ENCODE results near the gene GDPD5. TPM values are rescaled to one million over a fixed set of nuclear protein-coding genes. Genes with fewer than 3 reads are reported as not detected.
A peak's percentile ranks its signal among the peaks of the same experiment; 100 is the strongest.

Gene GDPD5
- total RNA-seq, 2 donors from 2014 or later, result 3.0 to 8.6 TPM

DNA sequence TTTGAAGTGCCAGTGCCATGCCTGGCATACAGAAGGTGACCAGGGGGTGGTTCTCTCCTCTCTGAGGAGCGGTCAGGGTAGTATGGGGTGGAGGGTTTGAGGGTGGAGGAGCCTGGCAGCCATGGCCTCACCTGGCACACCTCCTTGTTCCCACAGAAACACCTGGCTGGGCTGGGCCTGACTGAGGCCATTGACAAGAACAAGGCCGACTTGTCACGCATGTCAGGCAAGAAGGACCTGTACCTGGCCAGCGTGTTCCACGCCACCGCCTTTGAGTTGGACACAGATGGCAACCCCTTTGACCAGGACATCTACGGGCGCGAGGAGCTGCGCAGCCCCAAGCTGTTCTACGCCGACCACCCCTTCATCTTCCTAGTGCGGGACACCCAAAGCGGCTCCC lies 45.9 kb upstream of the GDPD5 start:
- H3K36me3 ChIP-seq (ENCODE audit: control insufficient read depth, insufficient read depth, low read length), result peaks cover 79% of the 10 kb centered on the region
- peak overlapping the region; percentile 35 for H3K27ac Mint-ChIP-seq
- TF ChIP-seq CTCF (conservative IDR thresholded peaks at IDR 0.05), result no peak
- no peaks in the 10 kb centered on the region for H3K27me3 Mint-ChIP-seq (ENCODE audit: insufficient read depth)
- H3K9ac ChIP-seq (ENCODE audit: extremely low read depth, low read length, poor library complexity, severe bottlenecking), result no peak overlapping the region
- no peaks in the 10 kb centered on the region for H3K4me1 Mint-ChIP-seq
- H3K4me3 Mint-ChIP-seq, result no peak overlapping the region
- peaks cover 65% of the 10 kb centered on the region for H3K36me3 Mint-ChIP-seq (ENCODE audit: low read depth)
- H3K9me3 ChIP-seq (ENCODE audit: control insufficient read depth, low read length), result no peaks in the 10 kb centered on the region
- 93% methylated on average over 9 to 13 of the region's 14 CpGs for WGBS, 2 experiments (ENCODE audit: insufficient coverage in 1 of 2, insufficient read length in 1 of 2)
- H3K9me3 Mint-ChIP-seq, result no peaks in the 10 kb centered on the region
- no peaks in the 10 kb centered on the region for H3K27me3 ChIP-seq (ENCODE audit: control insufficient read depth, insufficient read depth, low read length, poor library complexity, severe bottlenecking)
- H3K4me3 ChIP-seq (ENCODE audit: low read length), result no peak overlapping the region
- DNase-seq, result peak; percentile 47
- H3K27ac ChIP-seq (ENCODE audit: low read depth, low read length), result no peak overlapping the region
- H3K4me1 ChIP-seq (ENCODE audit: control insufficient read depth, insufficient read depth, low read length), result no peaks in the 10 kb centered on the region

- Histone ChIP-seq H3K36me3 (ENCODE audit: control insufficient read depth, insufficient read depth, low read length) (peaks cover 88% of the 10 kb centered on the region), H3K4me1 (ENCODE audit: control insufficient read depth, insufficient read depth, low read length) (no peaks in the 10 kb centered on the region), H3K27ac (ENCODE audit: low read depth, low read length) (no peak overlapping the region), H3K4me3 (ENCODE audit: low read length) (no peak overlapping the region), H3K9ac (ENCODE audit: extremely low read depth, low read length, poor library complexity, severe bottlenecking) (no peak overlapping the region), H3K27me3 (ENCODE audit: control insufficient read depth, insufficient read depth, low read length, poor library complexity, severe bottlenecking) (no peaks in the 10 kb centered on the region), H3K9me3 (ENCODE audit: control insufficient read depth, low read length) (no peaks in the 10 kb centered on the region)
- Mint-ChIP-seq H3K9me3 (no peaks in the 10 kb centered on the region), H3K36me3 (ENCODE audit: low read depth) (peaks cover 72% of the 10 kb centered on the region), H3K4me3 (no peak overlapping the region), H3K4me1 (peaks cover 4% of the 10 kb centered on the region), H3K27ac (no peak overlapping the region), H3K27me3 (ENCODE audit: insufficient read depth) (no peaks in the 10 kb centered on the region)
- 89 to 94% methylated on average over 6 to 9 of the region's 9 CpGs for WGBS, 2 experiments (ENCODE audit: insufficient coverage in 1 of 2, insufficient read length in 1 of 2)
- no peak for TF ChIP-seq CTCF (conservative IDR thresholded peaks at IDR 0.05)
- DNase-seq, result no peak
These were observed 44.9 kb upstream of the GDPD5 start for GRCh38 chr11:75570559-75571139.

- 93 to 95% methylated on average over 10 to 14 of the region's 14 CpGs for WGBS, 2 experiments (ENCODE audit: insufficient coverage in 1 of 2, insufficient read length in 1 of 2)
- TF ChIP-seq CTCF (conservative IDR thresholded peaks at IDR 0.05), result no peak
- Mint-ChIP-seq H3K4me3 (no peak overlapping the region), H3K4me1 (peaks cover 22% of the 10 kb centered on the region), H3K27ac (no peak overlapping the region), H3K27me3 (ENCODE audit: insufficient read depth) (no peaks in the 10 kb centered on the region), H3K9me3 (no peaks in the 10 kb centered on the region), H3K36me3 (ENCODE audit: low read depth) (peaks cover 79% of the 10 kb centered on the region)
- Histone ChIP-seq H3K4me3 (ENCODE audit: low read length) (no peak overlapping the region), H3K4me1 (ENCODE audit: control insufficient read depth, insufficient read depth, low read length) (peaks cover 13% of the 10 kb centered on the region), H3K9ac (ENCODE audit: extremely low read depth, low read length, poor library complexity, severe bottlenecking) (no peak overlapping the region), H3K9me3 (ENCODE audit: control insufficient read depth, low read length) (no peaks in the 10 kb centered on the region), H3K27ac (ENCODE audit: low read depth, low read length) (no peak overlapping the region), H3K27me3 (ENCODE audit: control insufficient read depth, insufficient read depth, low read length, poor library complexity, severe bottlenecking) (no peaks in the 10 kb centered on the region), H3K36me3 (ENCODE audit: control insufficient read depth, insufficient read depth, low read length) (peaks cover 96% of the 10 kb centered on the region)
- DNase-seq, result no peak
These were observed 43.0 kb upstream of the GDPD5 start for GRCh38 chr11:75568616-75569219.
